Fibroblast of villous mesenchyme (primary cell): ENCODE results near the gene NSG1. TPM values are rescaled to one million over a fixed set of nuclear protein-coding genes. Genes with fewer than 3 reads are reported as not detected.

Experiments
- DNase-seq: peaks from one replicate; pipeline ENCODE4 v3.0.0-alpha.2; 2010; ENCODE audit warnings: low read depth
- H3K4me3 ChIP-seq: 2 replicates; pipeline ENCODE4 v1.5.1; 2011; ENCODE audit warnings: low read depth, mild to moderate bottlenecking, low read length
- CTCF ChIP-seq: IDR thresholded peaks from 2 replicates; pipeline ENCODE4 v1.5.1; 2012; ENCODE audit warnings: low read depth, mild to moderate bottlenecking, low read length; ENCODE audit not compliant: insufficient read depth
- total RNA-seq: library from RNA; depleted of rRNA; stranded (reverse); fragments of >200 nt; gene quantifications from 2 replicates; pipeline ENCODE4 v1.2.3, GENCODE V29; 2012

The NSG1 gene
- total RNA-seq, 1 donor, result 0.86 TPM

- H3K4me3 ChIP-seq, result no peak overlapping the region
- no peak for DNase-seq
- no peak for TF ChIP-seq CTCF
These were observed 10.5 kb downstream of the NSG1 start for GRCh38 chr4:4397441-4397819.

GRCh38 chr4:4398430-4398829 is 11.5 kb downstream of the NSG1 start:
- no peak for DNase-seq
- no peak for TF ChIP-seq CTCF
- H3K4me3 ChIP-seq, result no peak overlapping the region

- DNase-seq, result no peak
- H3K4me3 ChIP-seq, result no peak overlapping the region
- TF ChIP-seq CTCF, result no peak
These were observed 14.1 kb downstream of the NSG1 start for GRCh38 chr4:4401036-4401435.

- no peak for TF ChIP-seq CTCF
- H3K4me3 ChIP-seq, result no peak overlapping the region
- DNase-seq, result no peak
These were observed 16.1 kb downstream of the NSG1 start for GRCh38 chr4:4402966-4403365.

GRCh38 chr4:4405358-4405962 is 18.6 kb downstream of the NSG1 start:
- no peak overlapping the region for H3K4me3 ChIP-seq
- no peak for TF ChIP-seq CTCF
- DNase-seq, result no peak

- no peak for DNase-seq
- H3K4me3 ChIP-seq, result no peak overlapping the region
- no peak for TF ChIP-seq CTCF
These were observed 19.8 kb downstream of the NSG1 start for GRCh38 chr4:4406455-4407298.
